Right lobe of liver (tissue), 4 donors: ENCODE measurements around the gene NYNRIN.

Source experiments
- CTCF ChIP-seq, 4 donors: fragments of 200-600 bp in 3 of 4; fragments of 450-650 bp in 1 of 4; IDR thresholded peaks; one replicate each; pipeline versions ENCODE4 v1.5.1 to v1.8.0; 2016 to 2022; ENCODE audit warnings: antibody characterized with exemption in 4 of 4, mild to moderate bottlenecking in 2 of 4
- POLR2A ChIP-seq: fragments of 450-650 bp; IDR thresholded peaks from one replicate; pipeline ENCODE4 v1.6.1; 2017; ENCODE audit warnings: antibody characterized with exemption, mild to moderate bottlenecking
- donor health status: DM: no; HTN: no; CAD: no.
- donor health status: DM: no; HTN: no; CAD: no.
- donor health status: DM: no; HTN: yes; CAD: no.

DNA sequence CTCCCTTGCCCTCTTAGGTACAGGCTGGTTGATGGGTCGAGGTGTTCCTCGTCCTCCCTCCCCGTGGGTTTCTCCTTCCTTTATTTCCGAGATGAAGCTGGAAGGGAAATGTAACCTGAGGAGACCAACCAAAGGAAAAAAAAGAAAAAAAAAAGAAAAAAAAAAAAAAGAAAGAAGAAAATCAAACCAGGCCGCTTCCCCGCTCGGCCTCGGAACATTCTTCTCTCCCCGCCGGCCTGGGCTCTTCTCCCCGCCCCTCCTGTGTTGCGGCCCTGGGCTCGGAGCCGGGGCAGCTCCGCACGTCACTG, 32.4 kb upstream of the NYNRIN start:
- no peak for TF ChIP-seq POLR2A
- TF ChIP-seq CTCF (IDR thresholded peaks at IDR 0.05): no peak
